Stimulated activated CD4-positive, alpha-beta T cell treated with anti-CD3 and anti-CD28 coated beads, TNF-alpha, amount 100 ng/mL, for 48 hours (primary cell): ENCODE data around the gene FAM151B.

Experiments used
- DNase-seq, 3 donors: peaks; one replicate each; pipeline ENCODE4 v3.0.0-alpha.2; 2020; ENCODE audit warnings: low read depth in 3 of 3

The FAM151B gene

GRCh38 chr5:80588858-80589540 is 101.1 kb downstream of the FAM151B start:
- DNase-seq, result no peak

GRCh38 chr5:80590766-80591165 is 102.9 kb downstream of the FAM151B start:
- no peak for DNase-seq

GRCh38 chr5:80591352-80591751 is 103.5 kb downstream of the FAM151B start:
- no peak for DNase-seq

GRCh38 chr5:80592105-80592504 is 104.2 kb downstream of the FAM151B start:
- no peak for DNase-seq
